Endodermal cell (in vitro differentiated cells): ENCODE results near the gene ENPP4. TPM values are rescaled to one million over a fixed set of nuclear protein-coding genes. Genes with fewer than 3 reads are reported as not detected.

Source experiments
- DNase-seq: peaks from one replicate; pipeline ENCODE4 v3.0.0-alpha.2; 2017
- H3K27ac ChIP-seq: 2 replicates; pipeline ENCODE4 v1.5.1; 2013; ENCODE audit warnings: mild to moderate bottlenecking, low read depth, low read length, moderate library complexity
- H3K27me3 ChIP-seq: 2 replicates; pipeline ENCODE4 v1.6.1; 2013; ENCODE audit warnings: mild to moderate bottlenecking, low read length, moderate library complexity; ENCODE audit not compliant: insufficient read depth, control insufficient read depth, poor library complexity, severe bottlenecking
- H3K36me3 ChIP-seq: 2 replicates; pipeline ENCODE4 v1.7.0; 2013; ENCODE audit warnings: mild to moderate bottlenecking, low read length, moderate library complexity; ENCODE audit not compliant: control insufficient read depth, insufficient read depth
- H3K4me1 ChIP-seq: one replicate; pipeline ENCODE4 v1.7.0; 2013; ENCODE audit warnings: low read length; ENCODE audit not compliant: control insufficient read depth, insufficient read depth
- H3K4me3 ChIP-seq: 2 replicates; pipeline ENCODE4 v1.5.1; 2013; ENCODE audit warnings: mild to moderate bottlenecking, low read length, moderate library complexity
- H3K9ac ChIP-seq: 2 replicates; pipeline ENCODE4 v1.6.1; 2013; ENCODE audit warnings: mild to moderate bottlenecking, low read length, moderate library complexity; ENCODE audit not compliant: poor library complexity, severe bottlenecking; ENCODE audit errors: extremely low read depth
- H3K9me3 ChIP-seq: 2 replicates; pipeline ENCODE4 v1.6.1; 2013; ENCODE audit warnings: mild to moderate bottlenecking, low read length, moderate library complexity; ENCODE audit not compliant: control insufficient read depth
- H3K27ac Mint-ChIP-seq: 2 replicates; pipeline ENCODE4 v1.8.0; 2020; ENCODE audit warnings: mixed read lengths
- H3K27me3 Mint-ChIP-seq: 2 replicates; pipeline ENCODE4 v1.8.0; 2021; ENCODE audit warnings: mild to moderate bottlenecking, mixed read lengths; ENCODE audit not compliant: insufficient read depth
- H3K36me3 Mint-ChIP-seq: 2 replicates; pipeline ENCODE4 v1.8.0; 2020; ENCODE audit warnings: low read depth, mixed read lengths
- H3K4me1 Mint-ChIP-seq: 2 replicates; pipeline ENCODE4 v1.8.0; 2020; ENCODE audit warnings: mixed read lengths
- H3K4me3 Mint-ChIP-seq: 2 replicates; pipeline ENCODE4 v1.8.0; 2020; ENCODE audit warnings: mild to moderate bottlenecking, moderate library complexity, mixed read lengths
- H3K9me3 Mint-ChIP-seq: 2 replicates; pipeline ENCODE4 v1.8.0; 2020; ENCODE audit warnings: mild to moderate bottlenecking, mixed read lengths
- WGBS, 2 experiments: methylation state at CpG; one replicate each; pipeline versions ENCODE4 v1.1.5 to v1.1.7; 2013; ENCODE audit warnings: missing lambda C conversion rate in 2 of 2, mixed read lengths in 1 of 2; ENCODE audit not compliant: insufficient coverage in 1 of 2, insufficient read length in 1 of 2; 5-methylcytosine and 5-hydroxymethylcytosine counted together
- total RNA-seq, 2 donors: library from RNA; stranded (reverse); fragmentation: NEBNext Ultra II Directional in 1 of 2; extraction: Animal tissue kit (Norgen Biotek cat#: 25700) in 1 of 2; gene quantifications; 2 replicates in 1 of 2; 3 replicates in 1 of 2; pipeline ENCODE4 v1.2.1, GENCODE V29; 2021
- TF ChIP-seq, protein P1 (sequence below): fragments of 200-600 bp; sonication (generic); conservative IDR thresholded peaks from 2 replicates; pipeline ENCODE4 v1.5.0; 2021; ENCODE audit warnings: antibody characterized with exemption, mild to moderate bottlenecking

Gene ENPP4
- total RNA-seq, 2 donors from 2014 or later, result 3.5 to 7.2 TPM

DNA sequence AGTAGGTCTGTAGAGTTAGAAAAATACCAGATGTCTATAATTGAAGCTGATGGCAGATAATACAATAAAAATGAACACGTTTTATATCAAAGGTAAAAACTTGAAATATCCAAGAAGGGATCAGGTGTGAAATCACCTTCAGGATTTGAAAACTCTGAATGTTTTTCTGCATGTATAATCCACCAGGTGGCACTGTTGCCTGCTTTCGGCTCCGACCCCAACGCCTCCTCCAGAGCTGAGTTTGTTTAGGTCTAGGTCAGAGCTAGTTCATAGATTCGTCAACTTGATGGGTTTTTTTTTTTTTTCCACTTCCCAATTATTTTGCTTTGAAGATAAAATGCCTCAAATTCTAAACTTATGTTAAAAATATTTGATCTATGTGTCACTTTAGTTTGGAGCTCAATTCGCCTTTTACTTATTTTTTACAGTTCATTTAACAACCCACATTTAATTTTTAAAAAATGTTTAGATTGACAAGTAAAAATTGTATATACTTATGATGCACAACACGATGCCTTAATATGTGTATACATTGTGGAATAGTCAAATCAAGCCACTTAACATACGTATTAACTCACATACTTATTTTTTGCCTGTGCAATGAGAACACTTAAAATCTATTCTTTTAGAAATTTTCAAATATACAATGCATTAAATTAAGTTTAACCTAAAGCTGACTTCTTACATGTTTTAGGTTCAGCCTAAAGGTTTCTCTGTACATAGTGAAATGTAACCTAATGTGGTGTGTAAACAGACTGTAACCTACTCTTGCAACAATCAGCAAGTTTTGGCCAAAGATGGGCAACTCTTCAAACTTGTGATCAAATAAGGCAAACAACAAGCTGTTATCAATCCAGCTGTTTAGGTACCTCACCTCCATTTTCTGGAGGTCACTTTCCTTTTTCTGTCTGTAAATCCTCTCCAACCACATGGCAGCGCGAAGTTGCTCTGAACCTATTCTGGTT is 39.4 kb upstream of the ENPP4 start:
- Mint-ChIP-seq H3K36me3 (no peaks in the 10 kb centered on the region), H3K27ac (no peak overlapping the region), H3K9me3 (peaks cover 33% of the 10 kb centered on the region), H3K4me1 (no peaks in the 10 kb centered on the region), H3K4me3 (no peak overlapping the region), H3K27me3 (peaks cover 14% of the 10 kb centered on the region)
- peak; percentile 77 for DNase-seq
- WGBS, 2 experiments, result 31% methylated on average over 7 of the region's 10 CpGs; no CpG with 5 or more reads in 1 of the 2 experiments
- Histone ChIP-seq H3K4me1 (no peaks in the 10 kb centered on the region), H3K27me3 (no peaks in the 10 kb centered on the region), H3K9me3 (peaks cover 28% of the 10 kb centered on the region), H3K9ac (no peak overlapping the region), H3K27ac (no peak overlapping the region), H3K4me3 (no peak overlapping the region), H3K36me3 (no peaks in the 10 kb centered on the region)
- TF ChIP-seq, protein P1, sequence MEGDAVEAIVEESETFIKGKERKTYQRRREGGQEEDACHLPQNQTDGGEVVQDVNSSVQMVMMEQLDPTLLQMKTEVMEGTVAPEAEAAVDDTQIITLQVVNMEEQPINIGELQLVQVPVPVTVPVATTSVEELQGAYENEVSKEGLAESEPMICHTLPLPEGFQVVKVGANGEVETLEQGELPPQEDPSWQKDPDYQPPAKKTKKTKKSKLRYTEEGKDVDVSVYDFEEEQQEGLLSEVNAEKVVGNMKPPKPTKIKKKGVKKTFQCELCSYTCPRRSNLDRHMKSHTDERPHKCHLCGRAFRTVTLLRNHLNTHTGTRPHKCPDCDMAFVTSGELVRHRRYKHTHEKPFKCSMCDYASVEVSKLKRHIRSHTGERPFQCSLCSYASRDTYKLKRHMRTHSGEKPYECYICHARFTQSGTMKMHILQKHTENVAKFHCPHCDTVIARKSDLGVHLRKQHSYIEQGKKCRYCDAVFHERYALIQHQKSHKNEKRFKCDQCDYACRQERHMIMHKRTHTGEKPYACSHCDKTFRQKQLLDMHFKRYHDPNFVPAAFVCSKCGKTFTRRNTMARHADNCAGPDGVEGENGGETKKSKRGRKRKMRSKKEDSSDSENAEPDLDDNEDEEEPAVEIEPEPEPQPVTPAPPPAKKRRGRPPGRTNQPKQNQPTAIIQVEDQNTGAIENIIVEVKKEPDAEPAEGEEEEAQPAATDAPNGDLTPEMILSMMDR, result peak; percentile 88

GRCh38 chr6:46091080-46091478 is 38.7 kb upstream of the ENPP4 start:
- no peak overlapping the region for H3K27ac Mint-ChIP-seq
- DNase-seq, result no peak
- 92% methylated on average over 1 of the region's 1 CpG; no CpG with 5 or more reads in 1 of the 2 experiments for WGBS, 2 experiments
- no peaks in the 10 kb centered on the region for H3K4me1 ChIP-seq
- H3K9me3 ChIP-seq, result peaks cover 29% of the 10 kb centered on the region
- peaks cover 14% of the 10 kb centered on the region for H3K27me3 Mint-ChIP-seq
- H3K9me3 Mint-ChIP-seq, result peaks cover 35% of the 10 kb centered on the region
- TF ChIP-seq, protein P1, result no peak
- H3K36me3 Mint-ChIP-seq, result no peaks in the 10 kb centered on the region
- H3K9ac ChIP-seq, result no peak overlapping the region
- H3K27ac ChIP-seq, result no peak overlapping the region
- H3K4me3 ChIP-seq, result no peak overlapping the region
- H3K4me3 Mint-ChIP-seq, result no peak overlapping the region
- no peaks in the 10 kb centered on the region for H3K27me3 ChIP-seq
- H3K36me3 ChIP-seq, result no peaks in the 10 kb centered on the region
- H3K4me1 Mint-ChIP-seq, result no peaks in the 10 kb centered on the region

DNA sequence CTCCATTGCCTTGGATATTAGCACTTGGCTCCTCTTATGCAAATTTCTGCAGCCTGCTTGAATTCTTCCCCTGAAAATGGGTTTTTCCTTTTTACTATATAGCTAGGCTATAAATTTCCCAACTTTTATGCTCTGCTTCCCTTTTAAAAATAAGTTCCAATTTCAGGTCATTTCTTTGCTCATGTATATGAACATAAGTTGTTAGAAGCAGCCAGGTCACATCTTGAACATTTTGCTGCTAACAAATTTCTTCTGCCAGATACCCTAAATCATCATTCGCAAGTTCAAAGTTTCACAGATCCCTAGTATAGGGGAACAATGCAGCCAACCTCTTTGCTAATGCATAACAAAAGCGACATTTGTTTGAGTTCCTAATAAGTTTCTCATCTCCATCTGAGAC is 34.5 kb upstream of the ENPP4 start:
- Histone ChIP-seq H3K36me3 (no peaks in the 10 kb centered on the region), H3K27me3 (no peaks in the 10 kb centered on the region), H3K27ac (no peak overlapping the region), H3K9me3 (peaks cover 19% of the 10 kb centered on the region), H3K4me1 (no peaks in the 10 kb centered on the region), H3K4me3 (no peak overlapping the region), H3K9ac (no peak overlapping the region)
- no peak overlapping the region for H3K27ac Mint-ChIP-seq
- H3K4me1 Mint-ChIP-seq, result no peaks in the 10 kb centered on the region
- no peaks in the 10 kb centered on the region for H3K36me3 Mint-ChIP-seq
- WGBS, 2 experiments, result 91 to 100% methylated on average over 2 of the region's 2 CpGs
- no peak for DNase-seq
- H3K4me3 Mint-ChIP-seq, result no peak overlapping the region
- no peaks in the 10 kb centered on the region for H3K27me3 Mint-ChIP-seq
- peaks cover 31% of the 10 kb centered on the region for H3K9me3 Mint-ChIP-seq
- TF ChIP-seq, protein P1, result no peak
